Neuronal stem cell (in vitro differentiated cells): ENCODE measurements around the gene AFTPH.
A peak's percentile ranks its signal among the peaks of the same experiment; 100 is the strongest.

Source experiments
- DNase-seq: peaks from one replicate; pipeline ENCODE4 v3.0.0-alpha.2; 2013; ENCODE audit warnings: low spot score
- H2AFZ ChIP-seq: one replicate; pipeline ENCODE4 v1.6.1; 2013; ENCODE audit warnings: mild to moderate bottlenecking, low read length, inconsistent platforms
- H2AK5ac ChIP-seq: 2 replicates; pipeline ENCODE4 v1.6.1; 2013; ENCODE audit warnings: low read depth, mild to moderate bottlenecking, inconsistent platforms, low read length, moderate library complexity, mixed read lengths
- H2BK120ac ChIP-seq: 2 replicates; pipeline ENCODE4 v1.6.1; 2013; ENCODE audit warnings: low read depth, mild to moderate bottlenecking, inconsistent platforms, low read length, moderate library complexity, mixed read lengths
- H2BK12ac ChIP-seq: one replicate; pipeline ENCODE4 v1.6.1; 2013; ENCODE audit warnings: low read length, inconsistent platforms
- H2BK15ac ChIP-seq: 2 replicates; pipeline ENCODE4 v1.6.1; 2013; ENCODE audit warnings: mild to moderate bottlenecking, low read length, inconsistent platforms, mixed read lengths
- H2BK5ac ChIP-seq: one replicate; pipeline ENCODE4 v1.6.1; 2013; ENCODE audit warnings: inconsistent platforms, mild to moderate bottlenecking, low read length, moderate library complexity
- H3K14ac ChIP-seq: one replicate; pipeline ENCODE4 v1.6.1; 2013; ENCODE audit warnings: low read length, inconsistent platforms
- H3K18ac ChIP-seq: 2 replicates; pipeline ENCODE4 v1.6.1; 2013; ENCODE audit warnings: low read length, inconsistent platforms
- H3K23ac ChIP-seq: 2 replicates; pipeline ENCODE4 v1.6.1; 2013; ENCODE audit warnings: low read depth, mild to moderate bottlenecking, mixed read lengths, low read length, inconsistent platforms; ENCODE audit not compliant: poor library complexity
- H3K27ac ChIP-seq: replicated peaks from 3 replicates; pipeline ENCODE4 v1.5.1; 2013; ENCODE audit warnings: low read length, inconsistent platforms
- H3K27me3 ChIP-seq, 3 experiments: 2 replicates each; pipeline ENCODE4 v1.6.1; 2013; ENCODE audit warnings: low read length in 3 of 3, mild to moderate bottlenecking in 2 of 3, inconsistent platforms in 1 of 3, low read depth in 1 of 3, mixed read lengths in 1 of 3, moderate library complexity in 1 of 3; ENCODE audit not compliant: control insufficient read depth in 3 of 3, insufficient read depth in 3 of 3
- H3K36me3 ChIP-seq, 2 donors: replicated peaks in 1 of 2; 2 replicates each; pipeline ENCODE4 v1.6.1; 2013; ENCODE audit warnings: low read length in 2 of 2; ENCODE audit not compliant: control insufficient read depth in 2 of 2, insufficient read depth in 2 of 2
- H3K4ac ChIP-seq: 2 replicates; pipeline ENCODE4 v1.6.1; 2013; ENCODE audit warnings: inconsistent platforms, mild to moderate bottlenecking, low read length, moderate library complexity
- H3K4me1 ChIP-seq, 2 donors: 1 replicate in 1 of 2; 2 replicates in 1 of 2; pipeline ENCODE4 v1.6.1; 2013; ENCODE audit warnings: low read length in 2 of 2, low read depth in 1 of 2; ENCODE audit not compliant: control insufficient read depth in 2 of 2, insufficient read depth in 1 of 2
- H3K4me2 ChIP-seq: one replicate; pipeline ENCODE4 v1.6.1; 2013; ENCODE audit warnings: mild to moderate bottlenecking, low read length, inconsistent platforms; ENCODE audit not compliant: insufficient read depth, poor library complexity, severe bottlenecking
- H3K4me3 ChIP-seq, 2 donors: 2 replicates each; pipeline ENCODE4 v1.5.1; 2013; ENCODE audit warnings: low read length in 2 of 2, mild to moderate bottlenecking in 2 of 2, inconsistent platforms in 1 of 2, moderate library complexity in 1 of 2
- H3K79me1 ChIP-seq: one replicate; pipeline ENCODE4 v1.6.1; 2013; ENCODE audit warnings: low read depth, mild to moderate bottlenecking, inconsistent platforms, low read length, moderate library complexity
- H3K9ac ChIP-seq: one replicate; pipeline ENCODE4 v1.6.1; 2013; ENCODE audit warnings: mild to moderate bottlenecking, low read depth, low read length, inconsistent platforms; ENCODE audit not compliant: poor library complexity
- H3K9me3 ChIP-seq, 2 donors: replicated peaks in 1 of 2; 2 replicates each; pipeline versions ENCODE3 to v1.6.1; 2013; ENCODE audit warnings: low read length in 2 of 2, mild to moderate bottlenecking in 2 of 2, inconsistent platforms in 1 of 2, low read depth in 1 of 2, mixed read lengths in 1 of 2, moderate library complexity in 1 of 2; ENCODE audit not compliant: control insufficient read depth in 2 of 2, insufficient read depth in 1 of 2
- H4K8ac ChIP-seq: one replicate; pipeline ENCODE4 v1.6.1; 2013; ENCODE audit warnings: low read depth, mild to moderate bottlenecking, inconsistent platforms, low read length, moderate library complexity
- H4K91ac ChIP-seq: one replicate; pipeline ENCODE4 v1.6.1; 2013; ENCODE audit warnings: low read length, low read depth, mild to moderate bottlenecking, inconsistent platforms; ENCODE audit not compliant: poor library complexity
- WGBS, 2 donors: extraction: QIAGEN DNeasy Blood & Tissue Kit; methylation state at CpG; one replicate each; pipeline ENCODE4 v1.1.7; 2013; ENCODE audit warnings: missing lambda C conversion rate in 2 of 2, mixed read lengths in 1 of 2; ENCODE audit not compliant: insufficient read length in 2 of 2, insufficient replicate concordance in 1 of 2; ENCODE audit errors: extremely low coverage in 2 of 2; 5-methylcytosine and 5-hydroxymethylcytosine counted together

The AFTPH gene

DNA sequence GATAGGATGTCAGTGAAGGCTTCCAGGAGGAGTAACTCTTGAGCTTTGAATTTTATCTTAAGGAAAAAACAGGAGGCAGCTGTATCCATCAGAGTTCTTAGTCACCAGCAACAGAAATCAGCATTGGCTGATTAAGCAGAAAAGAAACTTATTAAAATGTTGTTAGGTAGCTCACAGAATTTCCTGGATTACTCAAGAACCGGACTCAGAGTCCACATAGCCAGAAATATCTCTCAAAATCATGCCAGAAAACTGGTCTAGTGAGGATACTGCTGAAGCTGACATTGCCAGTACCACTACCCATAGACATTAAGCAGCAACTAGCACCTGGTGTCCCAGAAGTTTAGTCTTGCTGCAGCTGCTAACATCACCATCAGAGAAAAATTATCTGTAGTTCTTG, 10.1 kb upstream of the AFTPH start:
- DNase-seq: no peak
- Histone ChIP-seq H3K27me3 (peaks cover 0 to 16% (median 0%) of the 10 kb centered on the region in 3 experiments), H3K23ac (no peak overlapping the region), H3K18ac (no peak overlapping the region), H3K4ac (no peak overlapping the region), H2AFZ (no peak overlapping the region), H2BK15ac (no peak overlapping the region), H4K91ac (no peak overlapping the region), H3K36me3 (no peaks in the 10 kb centered on the region), H2BK12ac (no peak overlapping the region), H2BK5ac (no peak overlapping the region), H3K4me3 (no peak overlapping the region), H3K9ac (no peak overlapping the region), H3K14ac (no peak overlapping the region), H3K4me1 (peaks cover 0 to 3% of the 10 kb centered on the region in 2 donors), H3K79me1 (no peaks in the 10 kb centered on the region), H3K27ac (no peak overlapping the region), H4K8ac (no peak overlapping the region), H3K4me2 (no peak overlapping the region), H2BK120ac (no peak overlapping the region), H2AK5ac (no peak overlapping the region), H3K9me3 (no peaks in the 10 kb centered on the region)
- no CpG with 5 or more reads among the region's 1 CpG for WGBS, 2 donors

DNA sequence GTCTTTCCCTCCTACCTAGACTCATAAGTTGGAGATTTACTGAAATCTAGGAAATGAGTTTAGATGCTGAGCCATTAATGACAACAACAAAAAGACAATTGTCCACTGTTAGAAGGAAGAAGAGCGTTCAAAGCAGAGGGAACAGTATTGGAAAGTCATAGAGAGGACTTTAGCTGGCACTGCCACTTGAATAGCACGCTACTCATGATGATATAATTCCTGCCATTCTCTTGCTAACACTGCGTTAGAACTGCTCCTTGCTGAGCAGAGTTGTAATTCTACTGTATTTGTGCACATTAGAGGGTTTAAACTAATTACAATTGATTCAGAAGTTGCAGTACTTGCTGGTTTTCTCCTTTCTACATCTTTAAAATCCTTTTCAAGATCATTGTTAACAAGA, 9.0 kb upstream of the AFTPH start:
- Histone ChIP-seq H2BK12ac (no peak overlapping the region), H3K14ac (no peak overlapping the region), H4K91ac (no peak overlapping the region), H3K36me3 (no peaks in the 10 kb centered on the region), H3K4me1 (peaks cover 0 to 3% of the 10 kb centered on the region in 2 donors), H3K4ac (no peak overlapping the region), H3K27ac (no peak overlapping the region), H3K79me1 (no peaks in the 10 kb centered on the region), H4K8ac (no peak overlapping the region), H3K9me3 (no peaks in the 10 kb centered on the region), H2BK5ac (no peak overlapping the region), H2BK15ac (no peak overlapping the region), H3K18ac (no peak overlapping the region), H3K9ac (no peak overlapping the region), H3K4me2 (no peak overlapping the region), H2BK120ac (no peak overlapping the region), H2AK5ac (no peak overlapping the region), H3K23ac (no peak overlapping the region), H3K27me3 (peaks cover 0 to 16% (median 0%) of the 10 kb centered on the region in 3 experiments), H2AFZ (no peak overlapping the region), H3K4me3 (no peak overlapping the region)
- no peak for DNase-seq
- WGBS, 2 donors: no CpG with 5 or more reads among the region's 3 CpGs

DNA sequence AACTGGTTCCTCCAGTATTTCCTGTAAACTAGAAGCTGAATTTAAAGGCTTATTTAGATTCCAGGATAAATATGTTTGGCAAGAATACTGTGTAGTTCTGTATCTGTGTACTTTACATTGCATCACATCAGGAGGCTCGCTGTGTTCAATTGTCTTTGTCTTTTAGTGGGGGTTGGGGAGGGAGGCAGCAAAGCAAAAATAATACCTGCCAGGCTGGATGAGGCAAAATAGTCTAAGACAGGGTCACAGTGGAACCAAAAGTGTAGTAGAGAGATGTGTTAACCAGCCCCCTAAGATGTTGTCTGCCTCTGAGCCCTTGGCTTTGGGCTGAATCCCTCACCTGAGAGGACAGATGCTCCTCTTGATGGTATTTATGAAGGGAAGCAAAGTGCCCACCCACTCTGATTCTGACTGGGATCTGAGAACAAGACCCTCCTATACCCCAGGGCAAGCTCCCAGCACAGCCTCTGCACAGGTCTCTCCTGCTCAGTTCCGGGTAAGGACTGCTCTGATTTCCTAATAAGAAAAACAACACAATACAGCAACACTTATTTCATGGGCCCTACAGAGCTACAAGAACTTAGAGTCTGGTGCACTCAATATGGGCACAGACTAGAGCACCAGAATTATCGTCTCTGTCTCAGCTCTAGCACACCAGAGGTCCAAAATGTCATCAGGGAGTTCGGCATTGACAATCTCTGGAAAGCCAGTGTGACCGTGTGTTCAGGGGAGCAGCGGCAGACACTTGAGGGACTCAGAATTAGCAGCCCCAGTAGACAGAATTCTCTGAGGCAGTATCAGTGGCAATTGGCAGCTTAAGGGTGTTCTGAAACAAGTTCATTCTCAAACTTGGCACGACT, 7.2 kb upstream of the AFTPH start:
- Histone ChIP-seq H3K4ac (no peak overlapping the region), H3K4me1 (peaks cover 0 to 3% of the 10 kb centered on the region in 2 donors), H3K14ac (no peak overlapping the region), H3K27me3 (peaks cover 0 to 16% (median 0%) of the 10 kb centered on the region in 3 experiments), H3K79me1 (no peaks in the 10 kb centered on the region), H3K9me3 (no peaks in the 10 kb centered on the region), H3K18ac (no peak overlapping the region), H2AK5ac (no peak overlapping the region), H4K8ac (no peak overlapping the region), H3K23ac (no peak overlapping the region), H2AFZ (peak overlapping the region; percentile 30), H3K27ac (no peak overlapping the region), H4K91ac (no peak overlapping the region), H2BK5ac (no peak overlapping the region), H3K4me2 (no peak overlapping the region), H3K36me3 (no peaks in the 10 kb centered on the region), H2BK120ac (no peak overlapping the region), H3K4me3 (no peak overlapping the region), H2BK12ac (no peak overlapping the region), H2BK15ac (no peak overlapping the region), H3K9ac (no peak overlapping the region)
- DNase-seq: no peak
- no CpG with 5 or more reads among the region's 7 CpGs for WGBS, 2 donors

DNA sequence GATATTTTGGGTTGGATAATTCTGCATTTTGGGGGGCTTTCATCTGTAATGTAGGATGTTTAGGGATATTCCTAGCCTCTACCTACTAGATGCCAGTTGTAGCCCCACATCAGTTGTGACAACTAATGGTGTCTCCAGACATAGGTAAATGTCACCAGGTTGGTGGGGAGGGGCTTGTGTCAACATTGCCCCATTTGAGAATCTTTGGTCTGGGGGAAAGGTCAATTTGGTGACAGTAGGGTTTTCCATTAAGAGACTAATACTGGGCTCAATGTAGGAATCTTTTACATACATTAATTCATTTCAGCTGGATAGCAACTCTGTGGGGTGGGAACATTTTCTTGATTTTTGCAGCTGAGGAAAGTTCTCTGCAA, 6.6 kb upstream of the AFTPH start:
- H3K23ac ChIP-seq: no peak overlapping the region
- no peak overlapping the region for H3K4ac ChIP-seq
- H2AFZ ChIP-seq: no peak overlapping the region
- H3K18ac ChIP-seq: no peak overlapping the region
- H2BK120ac ChIP-seq: no peak overlapping the region
- no peak overlapping the region for H3K9ac ChIP-seq
- no peak overlapping the region for H4K8ac ChIP-seq
- H2BK12ac ChIP-seq: no peak overlapping the region
- H3K14ac ChIP-seq: no peak overlapping the region
- no peaks in the 10 kb centered on the region for H3K36me3 ChIP-seq
- H3K27ac ChIP-seq: no peak overlapping the region
- H3K4me1 ChIP-seq: peaks cover 0 to 3% of the 10 kb centered on the region in 2 donors
- no peaks in the 10 kb centered on the region for H3K9me3 ChIP-seq
- H3K27me3 ChIP-seq: peaks cover 0 to 16% (median 0%) of the 10 kb centered on the region in 3 experiments
- no peak overlapping the region for H3K4me3 ChIP-seq
- H3K4me2 ChIP-seq: no peak overlapping the region
- no peak overlapping the region for H2BK15ac ChIP-seq
- no peak for DNase-seq
- H3K79me1 ChIP-seq: no peaks in the 10 kb centered on the region
- H4K91ac ChIP-seq: no peak overlapping the region
- H2AK5ac ChIP-seq: no peak overlapping the region
- H2BK5ac ChIP-seq: no peak overlapping the region
